PFSK-1 (cell line): ENCODE results near the gene CNTN3.

ENCODE experiments used
- FOXP2 ChIP-seq: optimal IDR thresholded peaks from 2 replicates; pipeline ENCODE3; 2011; ENCODE audit warnings: borderline replicate concordance, control low read depth, inconsistent platforms; ENCODE audit not compliant: insufficient read depth; ENCODE audit errors: extremely low read length, extremely low read depth
- POLR2AphosphoS5 ChIP-seq: IDR thresholded peaks from 2 replicates; pipeline ENCODE4 v1.6.1; 2012; ENCODE audit warnings: low read depth, mild to moderate bottlenecking, control low read depth, low read length, moderate library complexity
- SIN3A ChIP-seq: IDR thresholded peaks from 2 replicates; pipeline ENCODE4 v1.6.1; 2012; ENCODE audit warnings: mild to moderate bottlenecking, low read length, moderate library complexity, borderline replicate concordance; ENCODE audit not compliant: insufficient read depth
- TAF1 ChIP-seq: IDR thresholded peaks from 2 replicates; pipeline ENCODE4 v1.6.1; 2012; ENCODE audit warnings: low read length, control low read depth, borderline replicate concordance; ENCODE audit not compliant: insufficient read depth
- TF ChIP-seq, protein P1 (sequence below), 2 experiments: IDR thresholded peaks; 2 replicates each; pipeline versions ENCODE4 v1.6.1 to v1.8.0; 2011 to 2012; ENCODE audit warnings: low read depth in 2 of 2, low read length in 2 of 2, control low read depth in 1 of 2, inconsistent platforms in 1 of 2, mild to moderate bottlenecking in 1 of 2, moderate library complexity in 1 of 2; ENCODE audit not compliant: insufficient read depth in 1 of 2

The CNTN3 gene

DNA sequence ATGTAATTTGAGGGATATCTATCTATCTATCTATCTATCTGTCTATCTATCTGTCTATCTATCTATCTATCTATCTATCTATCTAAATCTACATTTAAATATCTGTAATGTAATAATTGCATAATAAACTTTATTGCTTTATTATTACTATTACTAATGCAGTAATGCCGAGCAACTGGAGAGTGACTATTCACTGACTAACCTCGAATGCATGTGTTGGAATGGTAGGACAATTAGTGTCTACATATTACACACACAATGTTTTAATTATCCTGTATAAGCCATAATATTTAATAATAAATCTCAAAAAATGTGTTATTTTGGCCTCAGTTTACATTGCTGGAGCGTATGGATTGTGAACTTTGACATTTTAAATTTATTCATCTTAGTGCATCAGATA is 25.2 kb upstream of the CNTN3 start:
- TF ChIP-seq SIN3A (no peak), POLR2AphosphoS5 (no peak)
- TF ChIP-seq, protein P1, sequence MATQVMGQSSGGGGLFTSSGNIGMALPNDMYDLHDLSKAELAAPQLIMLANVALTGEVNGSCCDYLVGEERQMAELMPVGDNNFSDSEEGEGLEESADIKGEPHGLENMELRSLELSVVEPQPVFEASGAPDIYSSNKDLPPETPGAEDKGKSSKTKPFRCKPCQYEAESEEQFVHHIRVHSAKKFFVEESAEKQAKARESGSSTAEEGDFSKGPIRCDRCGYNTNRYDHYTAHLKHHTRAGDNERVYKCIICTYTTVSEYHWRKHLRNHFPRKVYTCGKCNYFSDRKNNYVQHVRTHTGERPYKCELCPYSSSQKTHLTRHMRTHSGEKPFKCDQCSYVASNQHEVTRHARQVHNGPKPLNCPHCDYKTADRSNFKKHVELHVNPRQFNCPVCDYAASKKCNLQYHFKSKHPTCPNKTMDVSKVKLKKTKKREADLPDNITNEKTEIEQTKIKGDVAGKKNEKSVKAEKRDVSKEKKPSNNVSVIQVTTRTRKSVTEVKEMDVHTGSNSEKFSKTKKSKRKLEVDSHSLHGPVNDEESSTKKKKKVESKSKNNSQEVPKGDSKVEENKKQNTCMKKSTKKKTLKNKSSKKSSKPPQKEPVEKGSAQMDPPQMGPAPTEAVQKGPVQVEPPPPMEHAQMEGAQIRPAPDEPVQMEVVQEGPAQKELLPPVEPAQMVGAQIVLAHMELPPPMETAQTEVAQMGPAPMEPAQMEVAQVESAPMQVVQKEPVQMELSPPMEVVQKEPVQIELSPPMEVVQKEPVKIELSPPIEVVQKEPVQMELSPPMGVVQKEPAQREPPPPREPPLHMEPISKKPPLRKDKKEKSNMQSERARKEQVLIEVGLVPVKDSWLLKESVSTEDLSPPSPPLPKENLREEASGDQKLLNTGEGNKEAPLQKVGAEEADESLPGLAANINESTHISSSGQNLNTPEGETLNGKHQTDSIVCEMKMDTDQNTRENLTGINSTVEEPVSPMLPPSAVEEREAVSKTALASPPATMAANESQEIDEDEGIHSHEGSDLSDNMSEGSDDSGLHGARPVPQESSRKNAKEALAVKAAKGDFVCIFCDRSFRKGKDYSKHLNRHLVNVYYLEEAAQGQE (IDR thresholded peaks at IDR 0.05; ENCODE audit: insufficient read depth in 1 of 2, low read depth in 2 of 2, low read length in 2 of 2): no peak

DNA sequence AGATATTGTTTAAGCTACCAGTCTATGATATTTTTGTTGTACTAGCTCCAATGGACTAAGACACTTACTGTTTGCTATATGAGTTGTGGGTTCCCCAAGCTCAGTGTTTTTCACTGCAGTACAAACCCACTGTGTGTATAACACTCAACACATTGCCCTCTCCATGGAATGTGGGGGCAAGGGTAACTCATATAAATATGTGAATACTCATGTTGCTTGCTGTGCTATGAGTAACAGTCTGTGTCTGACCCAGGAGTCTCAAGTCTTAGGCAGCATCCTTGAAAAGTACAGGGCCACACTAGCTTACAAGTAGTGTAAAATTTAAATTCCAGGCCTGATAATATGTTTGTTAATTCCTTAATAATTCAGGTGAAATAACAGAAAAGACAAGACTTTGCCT is 22.5 kb upstream of the CNTN3 start:
- TF ChIP-seq FOXP2 (no peak), SIN3A (no peak), POLR2AphosphoS5 (no peak), TAF1 (no peak)
- TF ChIP-seq, protein P1 (IDR thresholded peaks at IDR 0.05; ENCODE audit: insufficient read depth in 1 of 2, low read depth in 2 of 2, low read length in 2 of 2): no peak

DNA sequence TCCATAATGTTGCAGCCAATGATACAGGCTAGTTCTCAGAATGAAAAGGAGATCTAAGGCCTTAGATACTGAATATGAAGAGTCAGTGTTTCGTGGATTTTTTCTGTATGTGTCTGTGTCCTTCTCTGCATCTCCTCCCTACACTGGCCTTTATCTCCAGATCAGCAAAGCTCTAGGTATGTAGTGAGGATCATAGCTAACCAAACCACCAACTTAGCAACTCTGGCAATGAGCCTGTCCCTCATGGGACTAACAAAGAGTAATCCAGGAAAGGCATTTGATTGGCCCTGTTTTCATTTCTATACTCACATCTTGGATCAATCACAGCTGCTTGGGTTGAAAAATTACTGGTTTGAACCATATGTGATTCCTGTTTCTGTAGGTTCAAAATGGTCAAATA is 18.6 kb upstream of the CNTN3 start:
- TF ChIP-seq SIN3A: no peak
- TF ChIP-seq TAF1: no peak
- TF ChIP-seq POLR2AphosphoS5: no peak
- TF ChIP-seq, protein P1 (IDR thresholded peaks at IDR 0.05; ENCODE audit: insufficient read depth in 1 of 2, low read depth in 2 of 2, low read length in 2 of 2): no peak
- TF ChIP-seq FOXP2: no peak

DNA sequence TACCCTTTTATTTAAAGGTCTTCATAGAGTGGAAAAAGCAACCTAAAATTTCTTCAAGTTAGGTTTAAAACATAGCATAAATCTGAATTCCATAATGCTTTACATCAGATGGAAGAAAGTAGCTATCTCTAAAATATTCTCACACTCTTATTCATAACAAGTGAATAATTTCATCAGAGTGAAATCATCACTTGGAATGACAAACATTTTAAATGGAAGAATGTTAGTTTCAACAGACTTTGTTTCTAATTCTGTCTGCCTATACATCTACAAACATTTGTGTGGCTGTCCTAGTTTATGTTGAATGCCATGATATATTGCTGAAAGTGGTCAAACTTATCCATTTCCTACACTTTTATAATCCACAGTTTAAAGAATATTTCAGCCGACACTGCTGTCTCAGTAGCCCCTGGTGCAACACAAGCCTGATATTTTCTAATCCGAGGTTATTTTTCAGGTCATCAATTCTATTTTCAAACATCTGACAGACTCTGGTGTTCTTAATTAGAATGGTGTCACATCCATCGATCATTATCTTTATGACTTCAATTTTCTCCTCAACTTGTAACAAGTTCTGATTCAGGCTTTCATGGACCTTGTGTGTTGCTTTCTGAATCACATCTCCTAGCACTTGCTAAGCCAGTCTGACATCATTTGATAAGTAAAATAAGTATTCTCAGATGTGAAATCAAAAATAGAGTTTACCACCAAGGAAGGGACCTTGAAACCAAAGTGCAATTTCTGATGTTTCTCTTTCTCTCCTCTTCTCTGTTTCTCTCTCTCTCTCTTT is 17.1 kb upstream of the CNTN3 start:
- TF ChIP-seq FOXP2: no peak
- TF ChIP-seq POLR2AphosphoS5: no peak
- no peak for TF ChIP-seq SIN3A
- TF ChIP-seq, protein P1 (IDR thresholded peaks at IDR 0.05; ENCODE audit: insufficient read depth in 1 of 2, low read depth in 2 of 2, low read length in 2 of 2): no peak
- TF ChIP-seq TAF1: no peak

DNA sequence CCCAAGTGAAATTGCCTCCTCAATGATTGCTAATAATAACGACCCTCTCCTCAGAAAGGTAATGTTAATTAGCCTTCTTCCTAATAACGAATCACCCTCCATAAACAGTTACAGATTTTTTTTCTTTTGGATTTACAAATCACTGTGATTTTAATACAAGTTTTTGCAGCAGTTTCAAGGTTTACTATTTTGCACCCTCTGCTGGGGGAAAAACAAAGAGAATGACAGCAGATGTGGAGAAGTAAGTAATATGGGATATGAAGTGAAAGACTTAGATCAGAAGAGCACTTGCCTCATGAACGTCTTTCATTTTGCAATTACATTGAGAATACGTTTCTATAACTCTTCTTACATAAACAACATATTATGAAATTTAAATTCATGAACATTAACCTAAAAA is 16.1 kb upstream of the CNTN3 start:
- TF ChIP-seq, protein P1 (IDR thresholded peaks at IDR 0.05; ENCODE audit: insufficient read depth in 1 of 2, low read depth in 2 of 2, low read length in 2 of 2): no peak
- TF ChIP-seq POLR2AphosphoS5 (no peak), FOXP2 (no peak), TAF1 (no peak), SIN3A (no peak)
